H1 (cell line): ENCODE results near the gene GDF9. TPM values are rescaled to one million over a fixed set of nuclear protein-coding genes. Genes with fewer than 3 reads are reported as not detected.

ENCODE experiments used
- CTCF ChIA-PET: fragments of 300-600 bp; sonication (Branson Sonifier 250); formaldehyde crosslinking; loops from one replicate; lab custom pipeline; 2021; ENCODE audit not compliant: partially characterized antibody; lab: Charles Lee
- POLR2A ChIA-PET: fragments of 300-600 bp; sonication (Branson Sonifier 250); formaldehyde crosslinking; loops from one replicate; lab custom pipeline; 2021; ENCODE audit warnings: inconsistent platforms; ENCODE audit not compliant: partially characterized antibody; lab: Charles Lee
- DNase-seq, 2 experiments: peaks; one replicate each; pipeline versions ENCODE4 v3.0.0 to v3.0.0-alpha.2; 2010 to 2022; ENCODE audit warnings: low spot score in 2 of 2, low read depth in 1 of 2, mixed read lengths in 1 of 2
- FAIRE-seq: peaks from 2 replicates; lab custom pipeline; 2011; peaks lifted over from hg19 to GRCh38; lab: Jason Lieb, UNC
- H2AFZ ChIP-seq: 2 replicates; pipeline ENCODE4 v1.8.1; 2012; ENCODE audit warnings: low read length, inconsistent platforms
- H2AK5ac ChIP-seq: 2 replicates; pipeline ENCODE4 v1.6.1; 2013; ENCODE audit warnings: low read depth, low read length
- H2BK120ac ChIP-seq: replicated peaks from 2 replicates; pipeline ENCODE3; 2013; ENCODE audit warnings: low read depth, low read length, inconsistent platforms
- H2BK12ac ChIP-seq: 2 replicates; pipeline ENCODE4 v1.6.1; 2013; ENCODE audit warnings: low read depth, low read length
- H2BK15ac ChIP-seq: 2 replicates; pipeline ENCODE4 v1.6.1; 2013; ENCODE audit warnings: low read length
- H2BK20ac ChIP-seq: 2 replicates; pipeline ENCODE4 v1.6.1; 2013; ENCODE audit warnings: low read length
- H2BK5ac ChIP-seq: 2 replicates; pipeline ENCODE4 v1.6.1; 2013; ENCODE audit warnings: low read depth, low read length
- H3K14ac ChIP-seq: 2 replicates; pipeline ENCODE4 v1.6.1; 2013; ENCODE audit warnings: inconsistent platforms; ENCODE audit not compliant: insufficient read length
- H3K18ac ChIP-seq: 2 replicates; pipeline ENCODE4 v1.6.1; 2013; ENCODE audit warnings: low read length; ENCODE audit errors: extremely low read depth
- H3K23ac ChIP-seq: 2 replicates; pipeline ENCODE4 v1.6.1; 2013; ENCODE audit warnings: inconsistent platforms; ENCODE audit not compliant: insufficient read length
- H3K23me2 ChIP-seq: 2 replicates; pipeline ENCODE4 v1.6.1; 2013; ENCODE audit warnings: low read depth, low read length
- H3K27ac ChIP-seq: 2 replicates; pipeline ENCODE4 v1.6.1; 2011; ENCODE audit warnings: low read depth, low read length, inconsistent platforms
- H3K27me3 ChIP-seq, 4 experiments: replicated peaks in 1 of 4; 1 replicate in 1 of 4; 2 replicates in 3 of 4; pipeline versions ENCODE4 v1.6.1 to v1.8.1; 2011 to 2013; ENCODE audit warnings: low read length in 3 of 4, mild to moderate bottlenecking in 3 of 4, inconsistent platforms in 2 of 4, mixed read lengths in 2 of 4, moderate library complexity in 1 of 4; ENCODE audit not compliant: control insufficient read depth in 3 of 4, insufficient read depth in 3 of 4; ENCODE audit errors: extremely low read depth in 1 of 4
- H3K36me3 ChIP-seq, 4 experiments: 2 replicates each; pipeline versions ENCODE4 v1.6.1 to v1.8.1; 2011 to 2013; ENCODE audit warnings: mild to moderate bottlenecking in 4 of 4, low read length in 3 of 4, moderate library complexity in 2 of 4, control low read depth in 1 of 4, inconsistent platforms in 1 of 4; ENCODE audit not compliant: insufficient read depth in 4 of 4, control insufficient read depth in 2 of 4
- H3K4ac ChIP-seq: replicated peaks from 2 replicates; pipeline ENCODE3; 2013; ENCODE audit warnings: low read length, low read depth, mixed read lengths, inconsistent platforms; ENCODE audit not compliant: insufficient read length
- H3K4me1 ChIP-seq, 4 experiments: replicated peaks in 1 of 4; 1 replicate in 1 of 4; 2 replicates in 3 of 4; pipeline versions ENCODE4 v1.6.1 to v1.8.1; 2011 to 2013; ENCODE audit warnings: low read length in 3 of 4, inconsistent platforms in 2 of 4, mixed read lengths in 1 of 4; ENCODE audit not compliant: insufficient read depth in 4 of 4, control insufficient read depth in 3 of 4
- H3K4me2 ChIP-seq, 2 experiments: 2 replicates each; pipeline versions ENCODE4 v1.6.1 to v1.8.1; 2011 to 2013; ENCODE audit warnings: low read depth in 2 of 2, low read length in 2 of 2, control low read depth in 1 of 2, inconsistent platforms in 1 of 2, mild to moderate bottlenecking in 1 of 2; ENCODE audit not compliant: insufficient read depth in 1 of 2
- H3K4me3 ChIP-seq, 4 experiments: fragments of 200-600, 300-600 bp in 1 of 4; sonication (generic), shearing (Covaris generic), sonication (Bioruptor Twin) in 1 of 4; 2 replicates each; pipeline versions ENCODE4 v1.5.1 to v1.8.1; 2011 to 2016; ENCODE audit warnings: low read length in 4 of 4, low read depth in 3 of 4, control low read depth in 2 of 4, inconsistent platforms in 2 of 4, mild to moderate bottlenecking in 2 of 4, mixed read lengths in 1 of 4, moderate library complexity in 1 of 4; ENCODE audit not compliant: insufficient read depth in 2 of 4; ENCODE audit errors: extremely low read depth in 1 of 4
- H3K56ac ChIP-seq: replicated peaks from 2 replicates; pipeline ENCODE3; 2013; ENCODE audit warnings: low read depth, mild to moderate bottlenecking, mixed read lengths, low read length, inconsistent platforms; ENCODE audit not compliant: insufficient read length
- H3K79me1 ChIP-seq: 2 replicates; pipeline ENCODE4 v1.6.1; 2013; ENCODE audit warnings: low read depth, low read length, control low read depth
- H3K79me2 ChIP-seq, 2 experiments: 2 replicates each; pipeline versions ENCODE4 v1.6.1 to v1.8.1; 2012 to 2013; ENCODE audit warnings: low read length in 2 of 2, mild to moderate bottlenecking in 2 of 2, inconsistent platforms in 1 of 2; ENCODE audit not compliant: insufficient read depth in 2 of 2, control insufficient read depth in 1 of 2
- H3K9ac ChIP-seq, 4 experiments: replicated peaks in 1 of 4; 1 replicate in 1 of 4; 2 replicates in 3 of 4; pipeline versions ENCODE4 v1.6.1 to v1.8.1; 2011 to 2013; ENCODE audit warnings: low read depth in 3 of 4, low read length in 3 of 4, control low read depth in 2 of 4, mild to moderate bottlenecking in 2 of 4, moderate library complexity in 2 of 4, inconsistent platforms in 1 of 4; ENCODE audit errors: extremely low read depth in 1 of 4
- H3K9me3 ChIP-seq, 2 experiments: 2 replicates each; pipeline versions ENCODE4 v1.6.1 to v1.8.1; 2012 to 2013; ENCODE audit warnings: mild to moderate bottlenecking in 2 of 2, moderate library complexity in 2 of 2, control low read depth in 1 of 2, inconsistent platforms in 1 of 2, low read depth in 1 of 2, low read length in 1 of 2, mixed read lengths in 1 of 2; ENCODE audit not compliant: insufficient read depth in 2 of 2
- H4K20me1 ChIP-seq, 2 experiments: replicated peaks in 1 of 2; 2 replicates each; pipeline versions ENCODE3 to v1.8.1; 2011 to 2013; ENCODE audit warnings: inconsistent platforms in 2 of 2, low read length in 2 of 2, mild to moderate bottlenecking in 1 of 2; ENCODE audit not compliant: insufficient read depth in 2 of 2, control insufficient read depth in 1 of 2
- H4K5ac ChIP-seq: 2 replicates; pipeline ENCODE4 v1.6.1; 2013; ENCODE audit warnings: low read length, low read depth, mixed read lengths, inconsistent platforms; ENCODE audit not compliant: insufficient read length
- H4K8ac ChIP-seq: 2 replicates; pipeline ENCODE4 v1.8.0; 2013; ENCODE audit warnings: mild to moderate bottlenecking, moderate library complexity, low read length, inconsistent platforms; ENCODE audit not compliant: insufficient read depth; ENCODE audit errors: extremely low read depth
- H4K91ac ChIP-seq: replicated peaks from 2 replicates; pipeline ENCODE3; 2013; ENCODE audit warnings: low read length, mixed read lengths, inconsistent platforms; ENCODE audit not compliant: insufficient read length
- ASH2L ChIP-seq: fragments of 200-600, 300-600 bp; sonication (generic); IDR thresholded peaks from one replicate; pipeline ENCODE4 v1.7.1; 2017; ENCODE audit warnings: low read length
- ATF2 ChIP-seq: IDR thresholded peaks from 2 replicates; pipeline ENCODE4 v1.6.1; 2012; ENCODE audit warnings: low read length, inconsistent platforms
- BRCA1 ChIP-seq: IDR thresholded peaks from 2 replicates; pipeline ENCODE4 v1.6.1; 2012; ENCODE audit warnings: low read depth, low read length, improper control_type of control experiment
- CEBPB ChIP-seq: IDR thresholded peaks from 2 replicates; pipeline ENCODE4 v1.6.1; 2012; ENCODE audit warnings: low read depth, low read length
- CHD1 ChIP-seq: IDR thresholded peaks from 2 replicates; pipeline ENCODE4 v1.6.1; 2012; ENCODE audit warnings: low read depth, low read length, improper control_type of control experiment
- E2F6 ChIP-seq: IDR thresholded peaks from 2 replicates; pipeline ENCODE4 v1.6.1; 2012; ENCODE audit warnings: inconsistent platforms
- FOSL1 ChIP-seq: IDR thresholded peaks from 2 replicates; pipeline ENCODE4 v1.6.1; 2011; ENCODE audit warnings: mild to moderate bottlenecking, low read depth, low read length, moderate library complexity; ENCODE audit not compliant: insufficient read depth
- KDM4A ChIP-seq: IDR thresholded peaks from one replicate; pipeline ENCODE4 v1.7.1; 2012; ENCODE audit warnings: low read depth, mild to moderate bottlenecking, moderate library complexity, low read length, inconsistent platforms; ENCODE audit not compliant: severe bottlenecking
- MAX ChIP-seq: IDR thresholded peaks from 2 replicates; pipeline ENCODE4 v1.6.1; 2012; ENCODE audit warnings: inconsistent platforms
- NANOG ChIP-seq: IDR thresholded peaks from 2 replicates; pipeline ENCODE4 v1.6.1; 2011; ENCODE audit warnings: low read length, low read depth, mild to moderate bottlenecking, inconsistent platforms; ENCODE audit not compliant: insufficient read depth, poor library complexity, severe bottlenecking
- YY1 ChIP-seq: IDR thresholded peaks from 2 replicates; pipeline ENCODE4 v1.6.1; 2011; ENCODE audit warnings: low read depth, mild to moderate bottlenecking, low read length
- WGBS, 2 experiments: shearing (Covaris generic) in 1 of 2; methylation state at CpG; one replicate each; pipeline versions ENCODE4 v1.1.6 to v1.1.7; 2013 to 2015; ENCODE audit warnings: low lambda C conversion rate in 2 of 2, mixed read lengths in 2 of 2, inconsistent platforms in 1 of 2, low coverage in 1 of 2, missing lambda C conversion rate in 1 of 2; ENCODE audit not compliant: insufficient replicate concordance in 2 of 2, insufficient coverage in 1 of 2, insufficient read length in 1 of 2; ENCODE audit errors: extremely low coverage in 1 of 2, missing lambda C conversion rate in 1 of 2; 5-methylcytosine and 5-hydroxymethylcytosine counted together
- polyA plus RNA-seq, 7 experiments: library from polyadenylated mRNA; depleted of rRNA in 3 of 7; stranded (reverse) in 5 of 7; unstranded in 2 of 7; fragments of >200 nt in 5 of 7; fragments of 200-250 nt in 2 of 7; gene quantifications; 1 replicate in 5 of 7; 2 replicates in 1 of 7; 4 replicates in 1 of 7; pipeline versions ENCODE4 v1.2.1 to v1.2.3, GENCODE V29; 2011 to 2013; ENCODE audit warnings: missing spikeins in 2 of 7, mixed read lengths in 2 of 7
- total RNA-seq: library from RNA; stranded (reverse); fragmentation: NEBNext Ultra II Directional; extraction: Animal tissue kit (Norgen Biotek cat#: 25700); gene quantifications from 2 replicates; pipeline ENCODE4 v1.2.1, GENCODE V29; 2021

Gene GDF9
- total and polyA plus RNA-seq, 2 of the 8 experiments (the other 6 are each of a cell fraction or from before 2014, with no cell fraction given), result 0.14 TPM; not detected in 1

- ChIA-PET CTCF (interaction anchor here (1.0 to 2.6 kb wide), 8 partner anchors 11 to 61 kb away, joined by 3 to 10 read pairs (median 5); partner anchors contain the start of genes GDF9, LEAP2 and UQCRQ), POLR2A (interaction anchor here (1.3 kb wide), 1 partner anchor 16 kb away, joined by 3 read pairs; no protein-coding TSS in a partner anchor)
- no peaks in the 10 kb centered on the region for H3K79me1 ChIP-seq
- H3K23me2 ChIP-seq, result no peaks in the 10 kb centered on the region
- H4K8ac ChIP-seq, result no peak overlapping the region
- no peak overlapping the region for H3K14ac ChIP-seq
- H4K5ac ChIP-seq, result no peak overlapping the region
- DNase-seq (no peak), FAIRE-seq (no peak)
- H3K4me3 ChIP-seq, result no peak overlapping the region
- no peak overlapping the region for H4K91ac ChIP-seq
- no peak overlapping the region for H2BK15ac ChIP-seq
- H3K4ac ChIP-seq, result no peak overlapping the region
- H2BK120ac ChIP-seq, result no peak overlapping the region
- no peak overlapping the region for H3K56ac ChIP-seq
- peaks cover 0 to 2% of the 10 kb centered on the region in 2 experiments for H4K20me1 ChIP-seq
- no peak overlapping the region for H3K9ac ChIP-seq
- H3K36me3 ChIP-seq, result peaks cover 12 to 73% (median 47%) of the 10 kb centered on the region in 4 experiments
- H3K27ac ChIP-seq, result no peak overlapping the region
- H2BK5ac ChIP-seq, result no peak overlapping the region
- no peaks in the 10 kb centered on the region for H3K79me2 ChIP-seq
- no peaks in the 10 kb centered on the region for H3K9me3 ChIP-seq
- H2AK5ac ChIP-seq, result no peak overlapping the region
- H3K27me3 ChIP-seq, result no peaks in the 10 kb centered on the region
- no peak overlapping the region for H2BK12ac ChIP-seq
- 91% methylated on average over 2 of the region's 2 CpGs; no CpG with 5 or more reads in 1 of the 2 experiments for WGBS, 2 experiments
- no peaks in the 10 kb centered on the region for H3K4me1 ChIP-seq
- no peak overlapping the region for H2BK20ac ChIP-seq
- H3K4me2 ChIP-seq, result no peak overlapping the region
- no peak overlapping the region for H3K23ac ChIP-seq
- H2AFZ ChIP-seq, result no peak overlapping the region
- no peak overlapping the region for H3K18ac ChIP-seq
- TF ChIP-seq CEBPB, result no peak
- TF ChIP-seq BRCA1, result no peak
- no peak for TF ChIP-seq MAX
- TF ChIP-seq NANOG, result no peak
- TF ChIP-seq YY1, result no peak
- no peak for TF ChIP-seq ATF2
- no peak for TF ChIP-seq E2F6
- TF ChIP-seq FOSL1, result no peak
- no peak for TF ChIP-seq KDM4A
- TF ChIP-seq ASH2L, result no peak
- no peak for TF ChIP-seq CHD1
Observed at GRCh38 chr5:132884548-132884947, 18.3 kb upstream of the GDF9 start.
